GM19438 (cell line): ENCODE results near the gene HNF1A.
"Not testable (repeated sequence)": the region's sequence is repeated elsewhere in the genome, so short reads cannot be mapped to it uniquely, and the experiment has no call there.

Experiments used
- ATAC-seq: cut with Tn5 transposase; IDR thresholded peaks from one replicate; pipeline ENCODE4 v1.9.1; 2021; ENCODE audit warnings: low read depth; ENCODE audit not compliant: unreplicated experiment

Gene HNF1A, protein sequence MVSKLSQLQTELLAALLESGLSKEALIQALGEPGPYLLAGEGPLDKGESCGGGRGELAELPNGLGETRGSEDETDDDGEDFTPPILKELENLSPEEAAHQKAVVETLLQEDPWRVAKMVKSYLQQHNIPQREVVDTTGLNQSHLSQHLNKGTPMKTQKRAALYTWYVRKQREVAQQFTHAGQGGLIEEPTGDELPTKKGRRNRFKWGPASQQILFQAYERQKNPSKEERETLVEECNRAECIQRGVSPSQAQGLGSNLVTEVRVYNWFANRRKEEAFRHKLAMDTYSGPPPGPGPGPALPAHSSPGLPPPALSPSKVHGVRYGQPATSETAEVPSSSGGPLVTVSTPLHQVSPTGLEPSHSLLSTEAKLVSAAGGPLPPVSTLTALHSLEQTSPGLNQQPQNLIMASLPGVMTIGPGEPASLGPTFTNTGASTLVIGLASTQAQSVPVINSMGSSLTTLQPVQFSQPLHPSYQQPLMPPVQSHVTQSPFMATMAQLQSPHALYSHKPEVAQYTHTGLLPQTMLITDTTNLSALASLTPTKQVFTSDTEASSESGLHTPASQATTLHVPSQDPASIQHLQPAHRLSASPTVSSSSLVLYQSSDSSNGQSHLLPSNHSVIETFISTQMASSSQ

DNA sequence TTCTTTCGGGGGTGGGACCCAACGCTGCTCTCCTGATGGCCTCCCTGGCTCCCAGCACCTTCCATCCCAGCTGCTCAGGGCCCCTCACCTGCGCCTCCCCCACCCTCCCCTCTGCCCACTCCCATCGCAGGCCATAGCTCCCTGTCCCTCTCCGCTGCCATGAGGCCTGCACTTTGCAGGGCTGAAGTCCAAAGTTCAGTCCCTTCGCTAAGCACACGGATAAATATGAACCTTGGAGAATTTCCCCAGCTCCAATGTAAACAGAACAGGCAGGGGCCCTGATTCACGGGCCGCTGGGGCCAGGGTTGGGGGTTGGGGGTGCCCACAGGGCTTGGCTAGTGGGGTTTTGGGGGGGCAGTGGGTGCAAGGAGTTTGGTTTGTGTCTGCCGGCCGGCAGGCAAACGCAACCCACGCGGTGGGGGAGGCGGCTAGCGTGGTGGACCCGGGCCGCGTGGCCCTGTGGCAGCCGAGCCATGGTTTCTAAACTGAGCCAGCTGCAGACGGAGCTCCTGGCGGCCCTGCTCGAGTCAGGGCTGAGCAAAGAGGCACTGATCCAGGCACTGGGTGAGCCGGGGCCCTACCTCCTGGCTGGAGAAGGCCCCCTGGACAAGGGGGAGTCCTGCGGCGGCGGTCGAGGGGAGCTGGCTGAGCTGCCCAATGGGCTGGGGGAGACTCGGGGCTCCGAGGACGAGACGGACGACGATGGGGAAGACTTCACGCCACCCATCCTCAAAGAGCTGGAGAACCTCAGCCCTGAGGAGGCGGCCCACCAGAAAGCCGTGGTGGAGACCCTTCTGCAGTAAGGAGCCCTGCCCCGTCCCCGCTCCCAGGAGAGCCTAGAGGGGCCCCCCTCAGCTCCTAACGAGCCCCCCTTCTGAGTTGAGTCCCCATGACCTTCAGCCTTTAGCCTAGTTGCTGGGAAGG lies at the start of gene HNF1A:
TSS of gene HNF1A (plus strand) at position 248 of the 924 bp plus-strand sequence. CDS start at position 474, 226 bp downstream.
- no peak for ATAC-seq

DNA sequence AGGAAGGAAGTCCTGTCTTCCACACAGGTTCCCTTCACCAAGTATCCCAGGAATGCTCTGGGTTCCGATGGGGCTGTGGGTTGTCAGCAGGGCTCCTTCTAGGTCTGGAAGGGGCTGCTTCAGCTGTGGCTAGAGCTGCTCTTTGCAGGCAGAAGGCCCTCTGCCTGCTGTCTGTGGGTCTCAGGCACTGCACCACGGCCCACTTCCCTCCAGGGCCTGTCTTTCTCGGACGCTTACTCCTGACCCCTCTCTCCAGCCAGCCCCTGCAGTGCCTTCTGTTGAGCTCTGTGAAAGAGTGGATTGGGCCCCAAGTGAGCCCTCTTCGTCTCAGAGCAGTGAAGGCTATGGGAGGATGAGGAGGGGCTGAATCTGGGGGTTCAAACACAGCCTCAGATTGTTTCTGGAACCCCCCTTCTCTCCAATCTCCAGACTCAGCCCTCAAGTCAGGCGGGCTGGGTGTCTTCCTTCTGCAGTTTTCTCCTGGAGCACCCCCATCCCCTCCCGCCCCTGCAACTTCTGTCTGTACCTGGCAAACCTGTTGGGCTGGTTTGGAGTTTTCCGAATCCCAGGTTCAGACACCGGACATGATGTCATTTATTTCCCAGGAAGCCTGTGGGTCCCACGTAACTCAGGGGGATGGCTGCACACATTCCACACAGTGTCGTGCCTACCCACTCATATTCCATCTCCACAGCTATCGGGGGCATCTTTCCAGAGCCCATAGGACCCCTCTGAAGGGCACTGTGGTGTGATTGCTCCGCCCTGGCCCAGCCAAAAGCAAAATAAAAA lies 49.3 kb upstream of the HNF1A start:
- no peak for ATAC-seq

DNA sequence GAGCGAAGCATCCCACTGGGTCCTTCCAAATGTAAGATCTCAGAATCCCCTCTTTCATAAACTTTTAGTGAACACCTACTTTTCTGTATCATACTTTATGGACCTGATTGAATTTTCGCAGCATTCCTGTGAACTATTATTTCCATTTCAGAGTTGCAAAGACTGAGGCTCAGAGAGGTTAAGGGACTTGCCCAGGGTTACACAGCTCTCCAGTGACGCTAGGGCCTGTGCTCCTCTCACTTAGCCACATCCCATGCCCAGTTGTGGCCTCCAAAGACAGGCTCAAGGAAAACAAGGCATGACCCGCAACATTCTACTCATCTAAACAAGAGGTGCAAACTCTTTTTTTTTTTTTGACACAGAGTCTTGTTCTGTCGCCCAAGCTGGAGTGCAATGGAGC lies 48.3 kb upstream of the HNF1A start:
- no peak for ATAC-seq

DNA sequence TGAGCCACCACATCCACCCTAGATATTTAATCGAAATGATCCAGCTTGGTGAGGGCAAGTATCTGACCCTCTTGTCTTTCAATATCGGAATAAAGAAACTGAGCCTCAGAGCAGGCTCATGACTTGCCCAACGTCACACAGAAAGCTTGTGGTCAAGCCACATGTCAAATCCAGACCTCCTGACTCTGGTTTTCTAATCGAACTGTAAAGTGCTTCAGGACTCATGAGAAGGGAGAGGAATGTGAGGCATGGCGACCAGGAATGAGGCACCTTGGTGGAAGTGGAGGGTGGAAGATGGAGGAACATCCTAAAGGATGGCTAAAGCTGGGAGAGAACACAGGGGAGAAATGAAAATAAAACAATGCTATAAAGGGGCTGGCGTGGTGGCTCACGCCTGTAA lies 46.3 kb upstream of the HNF1A start:
- ATAC-seq: no peak

DNA sequence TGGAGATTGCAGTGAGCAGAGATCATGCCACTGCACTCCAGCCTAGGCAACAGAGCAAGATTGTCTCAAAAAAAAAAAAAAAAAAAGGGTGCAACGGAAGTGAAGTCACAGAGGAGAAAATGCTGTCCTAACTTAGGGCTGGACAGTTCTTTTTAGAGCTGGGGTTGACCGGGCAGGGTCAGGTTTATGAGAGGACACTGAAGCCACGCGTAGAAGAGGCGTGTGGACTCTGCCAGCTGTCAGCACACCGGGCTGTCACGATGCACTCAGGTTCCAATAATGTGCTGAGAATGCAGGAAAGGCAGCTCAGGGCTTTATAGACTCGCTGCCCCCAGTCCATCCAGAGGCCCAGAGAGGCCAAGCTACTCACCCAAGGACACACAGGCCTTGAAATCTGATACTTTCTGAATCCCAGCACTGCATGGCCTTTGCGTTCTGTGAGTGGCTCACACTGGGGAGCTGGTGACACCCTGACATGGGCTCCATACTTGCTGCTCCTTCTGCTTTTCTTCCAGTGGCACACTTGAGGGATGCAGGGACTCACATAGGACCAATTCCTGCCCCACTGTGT lies 45.3 kb upstream of the HNF1A start:
- ATAC-seq: no peak

DNA sequence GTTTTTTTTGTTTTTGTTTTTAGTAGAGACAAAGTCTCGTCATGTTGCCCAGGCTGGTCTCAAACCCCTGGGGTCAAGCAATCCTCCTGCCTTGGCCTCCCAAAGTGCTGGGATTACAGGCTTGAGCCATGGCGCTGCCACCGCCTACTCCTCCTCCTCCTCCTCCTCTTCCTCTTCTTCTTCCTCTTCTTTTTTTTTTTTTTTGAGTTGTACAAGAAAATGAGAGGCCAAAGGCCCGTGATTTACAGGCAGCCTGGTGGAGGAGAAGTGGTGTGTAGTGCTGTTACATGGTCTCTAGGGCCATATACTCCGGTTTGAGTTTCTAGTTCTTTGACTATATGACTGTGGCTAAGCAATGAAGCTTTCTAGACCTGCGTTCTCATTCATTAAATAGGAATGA lies 44.6 kb upstream of the HNF1A start:
- ATAC-seq: no peak

DNA sequence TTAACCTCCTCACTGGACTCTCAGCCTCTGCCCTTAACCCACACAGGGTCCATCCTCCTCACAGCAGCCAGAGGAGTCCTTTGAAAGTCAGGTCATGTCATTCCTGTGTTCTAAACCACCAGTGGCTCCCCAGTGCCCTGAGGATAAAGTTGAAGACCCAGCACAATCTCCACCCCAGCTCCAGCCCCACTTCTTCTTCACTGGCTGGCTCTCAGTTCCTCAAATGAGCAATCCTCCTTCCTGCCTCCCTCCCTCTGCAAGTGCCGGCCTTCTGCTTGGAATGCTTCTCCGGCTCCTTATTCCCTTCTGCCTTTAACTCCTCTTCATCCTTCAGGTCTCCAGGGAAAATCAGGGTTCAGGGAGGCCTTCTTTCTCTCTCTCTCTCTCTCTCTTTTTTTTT lies 42.1 kb upstream of the HNF1A start:
- ATAC-seq: no peak

DNA sequence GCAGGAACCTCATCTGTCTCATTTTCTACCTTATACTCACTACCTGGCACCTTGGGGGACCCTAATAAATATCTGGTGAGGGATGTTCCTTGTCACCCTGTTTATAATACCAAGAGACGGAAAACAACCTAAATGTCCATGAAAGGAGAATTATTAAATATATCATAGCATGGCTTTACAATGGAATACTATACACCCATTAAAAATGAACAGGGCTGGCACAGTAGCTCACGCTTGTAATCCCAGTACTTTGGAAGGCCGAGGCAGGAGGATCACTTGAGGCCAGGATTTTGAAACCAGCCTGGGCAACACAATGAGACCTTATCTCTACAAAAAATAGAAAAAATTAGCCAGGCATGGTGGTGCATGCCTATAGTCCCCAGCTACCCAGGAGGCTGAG lies 39.8 kb upstream of the HNF1A start:
- no peak for ATAC-seq

DNA sequence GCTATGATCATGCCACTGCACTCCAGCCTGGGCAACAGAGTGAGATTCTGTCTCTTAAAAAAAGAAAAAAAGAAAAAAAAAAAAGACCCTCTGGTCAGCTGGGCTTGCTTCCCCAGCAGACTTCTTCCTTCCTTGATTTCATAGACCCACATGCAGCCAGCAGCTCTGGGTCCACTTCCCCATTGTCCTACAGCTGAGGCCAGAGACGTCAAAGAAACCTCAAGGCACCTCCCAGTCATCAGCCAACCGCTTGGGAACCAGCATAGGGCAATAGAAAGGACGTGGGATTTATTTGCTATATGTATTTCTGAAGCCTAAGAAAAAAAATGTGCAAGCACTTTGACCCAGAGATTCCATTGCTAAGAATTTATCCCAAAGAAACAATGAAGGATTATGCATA lies 38.8 kb upstream of the HNF1A start:
- no peak for ATAC-seq

DNA sequence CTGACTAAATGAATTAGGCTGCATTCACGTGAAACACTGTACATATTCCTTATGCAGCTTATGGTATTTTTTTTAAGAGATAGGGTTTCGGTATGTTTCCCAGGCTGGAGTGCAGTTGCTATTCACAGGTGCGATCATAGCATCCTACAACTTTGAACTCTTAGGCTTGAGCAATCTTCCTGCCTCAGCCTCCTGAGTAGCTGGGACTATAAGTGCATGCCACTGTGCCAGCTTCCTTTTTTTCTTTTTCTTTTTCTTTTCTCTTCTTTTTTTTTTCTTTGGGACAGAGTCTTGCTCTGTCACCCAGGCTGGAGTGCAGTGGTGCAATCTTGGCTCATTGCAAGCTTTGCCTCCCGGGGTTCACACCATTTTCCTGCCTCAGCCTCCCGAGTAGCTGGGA lies 38.3 kb upstream of the HNF1A start:
- no peak for ATAC-seq

DNA sequence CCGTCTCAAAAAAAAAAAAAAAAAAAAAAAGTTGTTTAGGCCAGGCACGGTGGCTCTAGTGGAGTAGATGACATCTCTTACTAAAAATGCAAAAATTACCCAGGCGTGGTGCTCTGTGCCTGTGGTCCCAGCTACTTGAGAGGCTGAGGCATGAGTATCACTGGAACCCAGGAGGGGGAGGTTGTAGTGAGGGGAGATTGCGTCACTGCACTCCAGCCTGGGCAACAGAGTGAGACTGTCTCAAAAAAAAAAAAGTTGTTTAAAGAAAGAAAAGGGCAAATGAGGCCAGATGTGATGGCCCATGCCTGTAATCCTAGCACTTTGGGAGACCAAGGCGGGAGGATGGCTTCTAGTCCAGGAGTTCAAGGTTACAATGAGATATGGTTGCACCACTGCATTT lies 37.5 kb upstream of the HNF1A start:
- ATAC-seq: no peak

DNA sequence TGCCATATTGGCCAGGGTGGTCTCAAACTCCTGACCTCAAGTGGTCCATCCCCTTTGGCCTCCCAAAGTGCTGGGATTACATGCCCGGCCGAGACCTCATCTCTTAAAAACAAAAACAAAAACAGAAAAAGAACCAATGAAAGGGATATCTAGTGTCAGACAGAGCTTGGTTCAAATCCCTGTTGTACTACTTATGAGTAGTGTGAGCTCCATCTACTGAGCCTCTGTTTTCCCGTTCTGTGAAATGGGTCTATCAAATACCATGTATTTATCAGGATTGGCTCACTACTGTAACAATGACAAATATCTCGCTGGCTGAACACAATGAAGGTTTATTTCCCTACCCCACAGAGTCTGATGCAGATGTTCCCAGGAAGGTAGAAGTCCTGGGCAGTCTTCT lies 36.9 kb upstream of the HNF1A start:
- no peak for ATAC-seq

DNA sequence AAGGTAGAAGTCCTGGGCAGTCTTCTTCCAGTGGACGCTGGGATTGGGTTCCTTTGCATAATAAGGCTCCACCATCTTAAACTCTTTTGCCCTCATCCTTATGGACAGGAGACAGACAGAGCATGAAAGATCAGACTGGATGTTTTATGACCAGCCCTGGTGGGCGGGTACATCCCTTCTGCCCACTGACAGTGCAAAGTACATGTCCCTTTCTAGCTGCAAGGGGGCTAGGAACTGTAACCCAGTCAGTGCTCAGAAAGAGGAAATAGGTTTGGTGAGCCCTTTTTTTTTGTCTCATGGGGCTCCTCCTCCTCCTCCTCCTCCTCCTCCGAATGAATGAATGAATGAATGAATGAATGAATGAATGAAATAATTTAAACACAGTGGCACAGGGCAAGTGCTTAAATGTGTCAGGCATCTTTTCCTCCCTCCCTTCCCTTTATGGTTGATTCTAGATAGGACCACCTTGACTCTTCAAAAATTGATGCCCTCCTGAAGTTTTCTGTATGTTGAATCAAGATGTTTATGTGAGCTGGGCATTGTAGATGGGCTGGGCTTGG lies 36.4 kb upstream of the HNF1A start:
- no peak for ATAC-seq

DNA sequence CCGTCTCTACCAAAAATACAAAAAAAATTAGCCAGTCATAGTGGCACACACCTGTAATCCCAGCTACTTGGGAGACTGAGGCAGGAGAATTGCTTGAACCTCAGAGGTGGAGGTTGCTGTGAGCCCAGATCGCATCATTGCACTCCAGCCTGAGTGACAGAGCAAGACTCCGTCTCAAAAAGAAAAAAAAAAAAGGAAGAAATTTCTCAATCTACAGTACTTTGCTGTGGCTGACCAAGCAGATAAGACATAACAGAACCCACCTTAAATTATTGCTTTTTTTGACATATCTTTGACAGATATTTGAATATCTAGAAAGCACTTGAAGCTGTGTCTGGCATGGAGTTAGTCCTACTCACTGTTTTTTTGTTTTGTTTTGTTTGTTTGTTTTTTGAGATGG lies 34.9 kb upstream of the HNF1A start:
- no peak for ATAC-seq

DNA sequence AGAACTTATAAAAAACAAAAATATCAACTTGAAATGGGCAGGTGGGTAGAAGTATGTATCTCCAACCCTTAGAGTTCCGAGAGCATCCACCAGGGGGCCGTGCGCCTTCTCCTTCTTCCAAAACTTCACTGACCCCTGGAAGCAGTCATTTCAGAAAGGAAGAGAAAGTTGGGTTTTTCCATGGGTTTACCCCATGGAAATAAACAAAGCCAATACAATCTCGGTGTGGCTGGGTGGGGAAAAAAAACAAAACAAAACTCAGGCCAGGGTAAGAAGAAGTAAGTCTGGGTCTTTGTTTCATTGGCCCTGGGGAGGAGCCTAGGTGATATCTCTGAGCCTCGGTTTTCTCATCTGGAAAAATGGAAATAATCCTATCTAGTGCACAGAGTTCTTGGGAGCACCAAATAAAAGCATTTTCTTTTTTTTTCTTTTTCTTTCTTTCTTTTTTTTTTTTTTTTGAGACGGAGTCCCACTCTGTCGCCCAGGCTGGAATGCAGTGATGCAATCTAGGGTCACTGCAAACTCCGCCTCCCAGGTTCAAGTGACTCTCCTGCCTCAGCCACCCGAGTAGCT lies 33.6 kb upstream of the HNF1A start:
- no peak for ATAC-seq

DNA sequence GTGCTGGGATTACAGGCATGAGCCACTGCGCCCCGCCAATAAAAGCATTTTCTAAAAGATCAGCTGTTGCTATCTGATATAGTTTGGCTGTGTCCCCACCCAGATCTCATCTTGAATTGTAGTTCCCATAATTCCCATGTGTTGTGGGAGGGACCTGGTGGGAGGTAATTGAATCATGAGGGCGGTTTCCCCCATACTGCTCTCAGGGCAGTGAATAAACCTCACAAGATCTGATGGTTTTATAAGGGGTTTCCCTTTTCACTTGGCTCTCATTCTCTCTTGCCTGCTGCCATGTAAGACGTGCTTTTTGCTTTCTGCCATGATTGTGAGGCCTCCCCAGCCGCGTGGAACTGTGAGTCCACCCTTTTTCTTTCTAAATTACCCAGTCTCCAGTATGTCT lies 32.8 kb upstream of the HNF1A start:
- not testable (repeated sequence) for ATAC-seq

DNA sequence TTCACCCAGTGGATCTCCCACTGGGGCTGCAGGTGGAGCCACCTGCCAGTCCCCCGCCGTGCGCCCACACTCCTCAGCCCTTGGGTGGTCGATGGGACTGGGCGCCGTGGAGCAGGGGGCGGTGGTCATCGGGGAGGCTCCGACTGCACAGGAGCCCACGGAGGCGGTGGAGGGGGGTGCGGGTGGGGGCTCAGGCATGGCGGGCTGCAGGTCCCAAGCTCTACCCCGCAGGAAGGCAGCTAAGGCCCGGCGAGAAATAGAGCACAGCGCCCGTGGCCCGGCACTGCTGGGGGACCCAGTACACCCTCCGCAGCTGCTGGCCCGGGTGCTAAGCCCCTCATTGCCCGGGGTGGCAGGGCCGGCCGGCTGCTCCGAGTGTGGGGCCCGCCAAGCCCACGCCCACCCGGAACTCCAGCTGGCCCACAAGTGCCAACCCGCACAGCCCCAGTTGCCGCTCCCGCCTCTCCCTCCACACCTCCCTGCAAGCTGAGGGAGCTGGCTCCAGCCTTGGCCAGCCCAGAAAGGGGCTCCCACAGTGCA lies 28.0 kb upstream of the HNF1A start:
- not testable (repeated sequence) for ATAC-seq

DNA sequence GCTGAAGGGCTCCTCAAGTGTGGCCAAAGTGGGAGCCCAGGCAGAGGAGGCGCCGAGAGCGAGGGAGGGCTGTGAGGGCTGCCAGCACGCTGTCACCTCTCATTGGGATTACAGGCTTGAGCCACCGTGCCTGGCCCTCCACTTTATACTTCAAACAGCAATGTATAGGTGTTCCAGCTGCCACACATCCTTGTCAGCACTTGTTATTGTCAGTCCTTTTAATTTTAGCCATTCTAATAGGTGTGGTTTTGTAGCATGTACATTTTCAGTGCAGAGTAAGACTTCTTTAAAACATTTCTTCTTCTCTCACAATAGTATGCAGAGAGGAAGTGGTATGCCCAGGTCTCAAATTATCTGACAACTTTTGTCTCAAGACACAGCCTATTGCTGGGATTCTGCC lies 27.5 kb upstream of the HNF1A start:
- ATAC-seq: no peak

DNA sequence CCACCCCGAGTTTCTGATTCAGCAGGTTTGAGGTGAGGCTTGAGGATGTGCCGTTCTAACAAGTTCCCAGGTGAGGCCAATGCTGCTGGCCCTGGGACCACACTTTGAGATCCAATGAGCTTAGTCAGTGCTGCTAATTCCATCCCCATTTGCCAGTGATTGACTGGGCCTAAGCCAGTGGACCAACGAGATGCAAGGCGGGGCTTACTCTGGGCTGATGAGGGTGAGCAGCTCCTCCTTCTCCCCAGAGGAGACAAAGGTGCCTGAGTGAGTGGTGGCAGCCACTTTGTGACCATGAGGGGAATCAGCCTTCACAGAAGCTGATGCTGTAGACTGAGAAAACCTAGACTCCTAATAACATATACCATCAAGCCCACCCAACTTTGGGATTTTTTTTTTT lies 23.1 kb upstream of the HNF1A start:
- ATAC-seq: no peak
